ENCODE results near the gene CEBPA.

DNA sequence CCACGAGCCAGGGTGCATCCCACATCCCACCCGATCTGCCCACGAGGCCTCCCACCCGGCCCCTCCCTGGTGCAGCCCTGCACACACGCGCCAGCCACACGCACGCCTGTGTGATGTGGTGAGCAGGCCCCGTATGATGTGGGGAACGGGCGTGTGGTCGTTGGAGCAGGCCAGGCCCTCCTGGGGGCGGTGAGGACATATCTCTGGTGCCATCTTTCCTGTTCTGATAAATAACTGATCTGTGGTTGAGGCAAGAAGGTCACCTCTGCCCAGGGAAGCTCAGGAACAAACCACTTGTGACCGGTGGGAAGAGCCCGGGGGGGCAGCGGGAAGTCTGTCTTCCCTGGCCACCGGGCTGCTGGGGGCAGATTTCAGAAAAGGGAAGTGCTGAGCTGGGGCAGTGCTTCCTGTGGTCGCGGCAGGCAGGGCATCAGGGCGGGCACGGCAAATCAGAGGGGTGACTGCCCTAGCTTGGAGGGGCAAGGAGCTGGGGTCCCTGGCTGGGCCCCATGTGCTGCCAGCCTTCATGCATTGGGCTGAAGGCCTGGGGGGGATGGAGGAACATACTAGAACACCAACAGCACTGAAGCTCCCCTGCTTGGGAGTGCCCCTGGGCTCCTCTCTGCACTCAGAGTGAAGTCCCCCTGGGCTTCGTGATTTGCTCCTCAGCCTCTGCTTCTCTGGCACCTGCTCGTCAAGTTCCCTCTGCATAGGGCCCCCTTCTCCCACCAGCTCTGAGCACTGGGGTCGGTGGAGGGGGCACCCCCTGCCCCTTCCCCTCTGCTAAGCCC is 41.5 kb downstream of the CEBPA start:
- TF ChIP-seq POLR2AphosphoS5 (IDR thresholded peaks at IDR 0.05; ENCODE audit: borderline replicate concordance, low read depth, low read length): no peak
- TF ChIP-seq EZH2 (IDR thresholded peaks at IDR 0.05): no peak
- no peak for TF ChIP-seq FOXP2 (optimal IDR thresholded peaks at IDR 0.05; ENCODE audit: control extremely low read depth, extremely low read length, insufficient read depth)

All from SK-N-MC (cell line).